ENCODE results near the gene CMTM1. TPM values are rescaled to one million over a fixed set of nuclear protein-coding genes. Genes with fewer than 3 reads are reported as not detected.

The CMTM1 gene
- total and polyA plus RNA-seq, 2 experiments from 2014 or later, result 1.4 to 1.9 TPM

- peaks cover 3% of the 10 kb centered on the region; the same call in 1 of the 2 replicates for H3K4me1 ChIP-seq (ENCODE audit: insufficient read depth)
- H3K36me3 Mint-ChIP-seq (ENCODE audit: low read depth), result no peaks in the 10 kb centered on the region
- TF ChIP-seq JUNB (IDR thresholded peaks at IDR 0.05; ENCODE audit: unreplicated experiment) (no peak), REST (IDR thresholded peaks at IDR 0.05; ENCODE audit: unreplicated experiment) (no peak), ETS1 (IDR thresholded peaks at IDR 0.05) (no peak)
- H3K9me3 Mint-ChIP-seq, result no peaks in the 10 kb centered on the region
- DNase-seq (ENCODE audit: low spot score), result no peak
- H3K27ac ChIP-seq (ENCODE audit: low read depth), result no peak overlapping the region
- H3K4me3 Mint-ChIP-seq, result no peak overlapping the region
- H3K4me1 Mint-ChIP-seq, result peaks cover 19% of the 10 kb centered on the region
- no peaks in the 10 kb centered on the region for H3K36me3 ChIP-seq (ENCODE audit: insufficient read depth)
- ATAC-seq, result no peak
- no peak overlapping the region for H2AFZ ChIP-seq
- no peaks in the 10 kb centered on the region for H3K9me2 ChIP-seq (ENCODE audit: insufficient read depth)
- H3K4me2 ChIP-seq, result no peak overlapping the region
- H3K27ac Mint-ChIP-seq, result no peak overlapping the region
- no peaks in the 10 kb centered on the region for H4K20me1 ChIP-seq (replicated peaks; ENCODE audit: insufficient read depth)
- no peaks in the 10 kb centered on the region for H3K79me2 ChIP-seq (replicated peaks; ENCODE audit: insufficient read depth)
- H3K27me3 Mint-ChIP-seq (ENCODE audit: insufficient read depth, low read depth, poor library complexity), result peaks cover 13% of the 10 kb centered on the region
- H3K27me3 ChIP-seq (ENCODE audit: insufficient read depth), result no peaks in the 10 kb centered on the region
- H3F3A ChIP-seq (replicated peaks; ENCODE audit: low read depth), result no peaks in the 10 kb centered on the region
- H3K4me3 ChIP-seq, result no peak overlapping the region
Measured at GRCh38 chr16:66591018-66591417, 24.8 kb downstream of the CMTM1 start.

- Mint-ChIP-seq H3K27me3 (ENCODE audit: insufficient read depth, low read depth, poor library complexity) (peaks cover 12% of the 10 kb centered on the region), H3K27ac (no peak overlapping the region), H3K9me3 (no peaks in the 10 kb centered on the region), H3K4me3 (no peak overlapping the region), H3K36me3 (ENCODE audit: low read depth) (no peaks in the 10 kb centered on the region), H3K4me1 (peaks cover 13% of the 10 kb centered on the region; the same call in 2 of the 3 replicates)
- no peaks in the 10 kb centered on the region for H3K79me2 ChIP-seq (replicated peaks; ENCODE audit: insufficient read depth)
- H3K36me3 ChIP-seq (ENCODE audit: insufficient read depth), result no peaks in the 10 kb centered on the region
- no peak overlapping the region for H2AFZ ChIP-seq
- no peaks in the 10 kb centered on the region for H3K27me3 ChIP-seq (ENCODE audit: insufficient read depth)
- no peak for DNase-seq (ENCODE audit: low spot score)
- H3K4me3 ChIP-seq, result no peak overlapping the region
- H3K4me2 ChIP-seq, result no peak overlapping the region
- H3K27ac ChIP-seq (ENCODE audit: low read depth), result no peak overlapping the region
- peaks cover 3% of the 10 kb centered on the region; the same call in 1 of the 2 replicates for H3K4me1 ChIP-seq (ENCODE audit: insufficient read depth)
- no peak for ATAC-seq
- no peaks in the 10 kb centered on the region for H3K9me2 ChIP-seq (ENCODE audit: insufficient read depth)
- H4K20me1 ChIP-seq (replicated peaks; ENCODE audit: insufficient read depth), result no peaks in the 10 kb centered on the region
- H3F3A ChIP-seq (replicated peaks; ENCODE audit: low read depth), result no peaks in the 10 kb centered on the region
- no peak for TF ChIP-seq CREB1 (CRISPR knock-in tag; IDR thresholded peaks at IDR 0.05; ENCODE audit: low read depth)
- TF ChIP-seq STAT1 (IDR thresholded peaks at IDR 0.05; ENCODE audit: unreplicated experiment), result no peak
- TF ChIP-seq EZH2phosphoT487 (IDR thresholded peaks at IDR 0.05; ENCODE audit: unreplicated experiment), result no peak
- TF ChIP-seq ZNF114 (CRISPR knock-in tag; IDR thresholded peaks at IDR 0.05), result no peak
- no peak for TF ChIP-seq NANOG (IDR thresholded peaks at IDR 0.05; ENCODE audit: borderline replicate concordance)
- TF ChIP-seq ZNF331 (CRISPR knock-in tag; IDR thresholded peaks at IDR 0.05; ENCODE audit: low read depth), result no peak
- no peak for TF ChIP-seq POLR2AphosphoS5 (IDR thresholded peaks at IDR 0.05; ENCODE audit: low read depth)
- no peak for TF ChIP-seq ETS1 (IDR thresholded peaks at IDR 0.05)
- no peak for TF ChIP-seq EZH2 (IDR thresholded peaks at IDR 0.05; ENCODE audit: low read depth, unreplicated experiment)
- no peak for TF ChIP-seq REST (IDR thresholded peaks at IDR 0.05; ENCODE audit: unreplicated experiment)
- no peak for TF ChIP-seq JUNB (IDR thresholded peaks at IDR 0.05; ENCODE audit: unreplicated experiment)
- no peak for TF ChIP-seq CTCF (conservative IDR thresholded peaks at IDR 0.05; ENCODE audit: low read depth in 2 of 2)
Measured at GRCh38 chr16:66592241-66592640, 26.0 kb downstream of the CMTM1 start.
